T-helper 2 cell (primary cell): Measurements from ENCODE around the gene CEMP1.
"Not testable (repeated sequence)": the region's sequence is repeated elsewhere in the genome, so short reads cannot be mapped to it uniquely, and the experiment has no call there.

Source experiments
- DNase-seq, 5 experiments: peaks; one replicate each; pipeline versions ENCODE4 v3.0.0 to v3.0.0-alpha.2; 2012 to 2022
- total RNA-seq, 2 donors: gene quantifications; one replicate each; lab custom pipeline; 2026; lab: John Stamatoyannopoulos, UW

The CEMP1 gene, protein sequence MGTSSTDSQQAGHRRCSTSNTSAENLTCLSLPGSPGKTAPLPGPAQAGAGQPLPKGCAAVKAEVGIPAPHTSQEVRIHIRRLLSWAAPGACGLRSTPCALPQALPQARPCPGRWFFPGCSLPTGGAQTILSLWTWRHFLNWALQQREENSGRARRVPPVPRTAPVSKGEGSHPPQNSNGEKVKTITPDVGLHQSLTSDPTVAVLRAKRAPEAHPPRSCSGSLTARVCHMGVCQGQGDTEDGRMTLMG
- total RNA-seq, result 0.31 to 1.3 reads per million in 2 donors

DNA sequence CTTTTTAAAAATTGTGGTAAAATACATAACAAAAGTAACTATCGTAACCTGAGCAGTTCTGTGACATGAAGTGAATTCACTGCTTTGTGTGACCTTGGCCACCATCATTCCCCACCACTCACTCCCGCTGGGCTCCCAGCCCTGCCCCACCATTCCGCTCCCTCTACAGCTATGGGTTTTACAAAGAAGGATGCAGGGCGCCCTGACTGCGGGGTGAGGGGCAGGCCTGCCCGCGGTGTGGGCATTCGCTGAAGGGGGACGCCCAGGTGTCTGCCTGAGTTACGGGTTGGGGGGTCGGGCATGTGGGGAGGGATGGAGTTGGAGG, at the start of gene CEMP1:
Gene CEMP1, minus strand, starts transcription at position 38 of the 325 bp plus-strand sequence. CDS start 335 bp downstream, outside the sequence.
- DNase-seq, result peak in 1 of 5 experiments; percentile 36

DNA sequence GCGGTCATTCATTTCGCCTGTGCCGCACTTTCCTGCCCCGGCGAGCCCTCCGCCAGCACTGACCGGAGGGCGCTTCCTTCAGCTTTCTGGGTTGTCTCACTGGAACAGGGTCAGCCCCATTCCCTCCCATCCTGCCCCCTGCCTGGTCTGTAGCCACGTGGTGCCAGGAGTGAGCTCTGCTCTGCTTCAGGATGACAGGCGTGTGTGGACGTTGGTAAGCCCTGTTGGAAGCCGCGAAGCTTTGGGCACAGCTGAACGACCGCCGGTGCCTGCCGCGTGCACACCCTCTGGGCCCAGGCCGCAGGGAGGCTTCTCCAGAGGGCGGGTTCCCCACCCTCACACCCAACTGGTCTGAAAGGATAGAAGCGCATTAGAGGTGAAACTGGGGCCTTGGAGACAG, 49.6 kb upstream of the CEMP1 start:
- DNase-seq, result not testable (repeated sequence)

DNA sequence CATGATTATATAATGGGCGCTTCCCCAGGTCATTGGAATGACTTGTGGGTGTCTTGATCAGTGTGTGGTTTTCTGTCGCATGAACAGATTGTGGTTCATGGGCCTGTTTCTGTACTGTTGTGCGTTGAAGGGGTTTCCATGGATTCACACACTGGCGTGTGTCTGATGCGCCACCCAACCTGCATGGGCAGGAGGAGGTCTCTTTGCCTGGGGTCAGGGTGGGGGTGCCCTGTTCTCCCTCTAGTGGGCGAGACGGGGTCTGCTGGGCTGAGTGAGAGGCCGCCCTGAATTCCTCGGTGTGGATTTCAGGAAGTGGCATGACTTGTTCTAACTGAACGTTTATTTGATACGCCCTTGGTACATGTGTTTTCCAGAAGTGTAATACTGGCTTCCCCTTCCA, 48.9 kb upstream of the CEMP1 start:
- not testable (repeated sequence) for DNase-seq

DNA sequence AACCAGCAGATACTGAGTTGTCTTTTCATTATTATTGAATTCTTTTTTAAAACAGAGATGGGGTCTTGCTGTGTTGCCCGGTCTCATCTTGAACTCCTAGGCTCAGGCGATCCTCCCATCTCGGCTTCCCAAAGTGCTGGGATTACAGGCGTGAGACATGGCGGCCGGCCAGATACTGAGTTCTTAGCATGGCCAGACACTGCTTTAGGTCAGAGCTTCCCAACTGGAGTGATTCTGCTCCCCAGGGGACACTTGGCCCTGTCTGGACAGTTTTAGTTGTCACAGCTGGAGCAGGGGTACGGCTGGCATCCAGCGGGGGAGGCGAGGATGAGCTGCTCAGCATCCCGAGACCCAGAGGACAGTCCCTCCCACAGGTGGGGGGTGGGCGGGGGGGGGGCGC, 47.7 kb upstream of the CEMP1 start:
- DNase-seq, result not testable (repeated sequence)

DNA sequence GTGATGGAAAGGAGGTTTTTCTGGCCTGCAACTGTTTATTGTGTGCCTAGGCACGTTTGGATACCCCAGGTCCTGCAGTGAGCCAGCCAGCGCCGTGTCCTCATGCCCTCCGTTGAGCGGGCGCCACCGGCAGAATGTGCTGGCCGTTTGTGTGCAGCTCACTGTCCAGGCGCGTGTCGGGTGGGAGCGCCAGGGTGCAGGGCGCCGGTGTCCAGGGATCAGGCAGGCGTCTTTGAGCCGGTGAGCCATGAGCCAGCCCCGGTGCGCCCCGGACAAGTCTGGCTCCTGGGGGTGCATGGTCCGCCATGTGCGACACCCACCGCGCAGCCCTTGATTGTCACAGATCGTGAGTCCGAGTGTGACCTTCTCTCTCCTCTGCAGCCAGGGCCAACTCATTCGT, 45.8 kb upstream of the CEMP1 start:
- DNase-seq, result not testable (repeated sequence)

DNA sequence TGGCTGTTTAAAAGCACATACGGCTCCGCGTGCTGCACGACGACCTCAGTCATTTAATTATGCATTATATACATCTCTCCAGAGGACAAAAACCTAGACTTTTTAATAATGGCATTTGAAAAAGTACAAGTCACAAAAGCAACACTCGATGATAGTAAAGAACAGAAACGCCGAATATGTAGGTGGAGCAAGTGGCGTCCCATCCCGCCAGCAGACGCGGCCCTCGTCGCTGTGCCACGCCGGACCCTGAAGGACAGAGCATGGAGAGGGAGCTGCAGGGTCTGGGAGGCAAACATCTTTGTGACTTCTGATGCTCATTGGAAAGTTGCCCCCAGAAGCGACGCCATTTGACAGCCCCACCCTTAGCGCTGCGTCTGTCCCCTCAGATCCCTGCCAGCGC, 44.6 kb upstream of the CEMP1 start:
- DNase-seq, result not testable (repeated sequence)

DNA sequence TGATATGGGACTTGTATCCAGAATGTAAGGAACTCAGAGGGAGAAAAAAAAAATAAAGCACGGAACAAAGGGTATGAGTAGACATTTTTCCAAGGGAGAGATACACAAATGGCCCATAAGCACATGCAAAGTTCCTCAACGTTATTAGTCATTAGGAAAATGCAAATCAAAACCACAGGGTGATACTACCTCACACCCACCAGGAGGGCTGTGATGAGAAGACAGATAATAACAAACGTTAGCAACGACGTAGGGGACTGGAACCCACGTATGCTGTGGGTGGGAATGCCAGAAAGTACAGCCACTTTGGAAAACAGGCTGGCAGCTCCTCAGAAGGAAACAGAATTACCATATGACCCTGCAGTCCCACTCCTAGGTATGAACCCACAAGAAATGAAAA, 41.5 kb upstream of the CEMP1 start:
- DNase-seq, result not testable (repeated sequence)

DNA sequence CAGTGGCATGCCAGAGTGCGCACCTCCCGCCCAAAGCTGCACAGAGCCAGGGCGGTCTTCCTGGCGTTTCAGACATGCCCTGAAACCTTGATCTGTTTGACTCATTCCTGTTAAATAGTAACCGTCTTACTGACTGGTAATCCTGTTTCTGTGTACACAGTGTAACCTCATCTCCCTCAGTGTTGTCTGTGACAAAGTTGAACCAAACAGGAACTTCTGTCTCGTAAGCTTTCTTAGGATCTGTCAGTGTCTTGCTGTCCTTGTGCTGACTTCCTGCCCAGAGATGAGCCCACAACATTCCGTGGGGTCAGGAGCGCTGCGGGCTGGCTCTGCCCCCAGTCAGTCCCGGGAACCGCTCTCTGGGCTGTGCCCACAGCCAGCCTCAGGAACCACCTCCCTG, 37.4 kb upstream of the CEMP1 start:
- DNase-seq, result not testable (repeated sequence)

DNA sequence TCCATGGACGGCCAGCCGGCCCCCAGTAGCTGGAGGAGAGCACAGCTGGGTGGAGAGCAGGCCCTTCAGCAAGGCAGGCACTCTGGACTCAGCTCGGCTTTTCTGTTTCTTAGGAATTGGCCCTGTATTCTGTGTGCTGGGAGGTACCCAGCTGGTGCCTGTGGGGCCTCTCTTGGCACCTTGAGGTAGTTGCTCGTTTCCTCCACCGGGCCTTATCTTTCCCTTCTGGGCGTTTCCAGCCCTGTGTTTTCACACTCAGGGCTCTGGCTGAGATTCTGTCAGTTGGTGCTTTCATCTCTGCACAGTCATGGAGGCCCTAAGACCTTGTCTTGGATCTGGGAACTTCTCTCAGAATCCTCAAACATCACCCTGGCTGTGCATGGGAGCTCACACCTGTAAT, 36.3 kb upstream of the CEMP1 start:
- DNase-seq, result not testable (repeated sequence)

DNA sequence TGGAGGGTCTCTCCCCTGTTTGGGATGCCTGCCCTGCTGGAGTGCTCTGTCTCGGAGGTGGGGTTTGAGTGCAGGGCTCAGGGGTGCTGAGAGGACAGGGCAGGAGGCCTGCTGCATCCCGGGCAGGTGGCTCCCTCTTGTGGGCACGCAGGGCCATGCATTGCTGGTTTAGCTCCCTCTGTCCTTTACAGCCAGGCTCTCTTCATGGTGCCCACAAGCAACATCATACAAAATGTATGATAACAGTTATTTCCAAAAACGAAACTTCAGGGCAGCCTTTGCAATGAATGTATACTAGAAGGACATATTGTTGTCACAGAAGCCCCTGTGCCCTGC, 29.6 kb upstream of the CEMP1 start:
- peak in 3 of 5 experiments; percentile 46 to 52 (median 51) for DNase-seq

DNA sequence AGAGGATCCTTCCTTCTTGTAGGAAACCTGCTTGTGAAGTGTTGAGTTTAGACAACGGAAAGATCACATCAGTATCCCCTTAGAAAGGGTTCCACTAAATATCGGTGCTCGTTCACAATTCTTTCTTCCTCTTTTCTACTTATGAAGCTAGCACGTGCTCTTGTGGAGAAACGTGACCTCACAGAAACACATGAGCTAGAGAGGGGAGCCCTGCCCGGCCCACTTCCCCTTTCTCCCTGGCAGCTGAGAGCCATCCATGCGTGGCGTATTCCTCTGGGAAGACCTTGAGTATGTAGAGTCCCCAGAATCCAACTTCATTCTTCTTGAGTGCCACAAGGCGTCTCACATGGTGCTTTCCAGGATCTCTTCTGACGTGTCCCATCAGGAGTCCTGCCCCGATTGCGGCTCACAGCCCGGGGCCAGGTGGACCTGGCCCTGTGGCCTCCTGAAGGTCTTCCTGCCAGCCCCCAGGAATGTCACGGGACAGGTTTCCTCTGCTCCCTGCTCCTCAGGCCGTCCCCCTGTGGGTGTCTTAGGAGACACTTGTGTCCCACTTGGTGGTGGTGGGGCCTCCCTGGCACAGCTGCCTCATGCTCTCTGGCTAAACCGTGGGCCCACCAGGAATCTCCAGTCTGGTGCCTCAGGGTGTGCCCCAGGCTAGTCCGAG, 29.1 kb upstream of the CEMP1 start:
- DNase-seq, result not testable (repeated sequence)

DNA sequence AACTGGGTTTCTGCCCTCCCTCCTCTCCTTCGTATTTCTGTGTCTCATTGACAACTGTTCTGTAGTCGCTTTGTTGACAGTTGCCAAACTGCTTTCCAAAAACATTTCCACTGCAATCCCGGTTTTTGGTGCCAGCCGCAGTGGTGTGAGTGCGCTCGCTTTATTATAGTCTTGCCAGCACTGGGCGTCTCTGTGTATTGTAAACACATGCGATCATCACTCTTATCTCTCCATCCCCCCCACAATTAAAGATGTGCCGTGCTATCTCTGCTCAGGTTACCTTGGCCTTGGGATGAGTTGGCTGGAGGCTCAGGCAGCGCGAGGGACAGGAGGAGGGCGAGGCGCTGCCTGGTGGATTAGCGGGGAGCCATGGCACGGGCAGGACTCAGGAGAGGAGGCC, 25.9 kb upstream of the CEMP1 start:
- not testable (repeated sequence) for DNase-seq

DNA sequence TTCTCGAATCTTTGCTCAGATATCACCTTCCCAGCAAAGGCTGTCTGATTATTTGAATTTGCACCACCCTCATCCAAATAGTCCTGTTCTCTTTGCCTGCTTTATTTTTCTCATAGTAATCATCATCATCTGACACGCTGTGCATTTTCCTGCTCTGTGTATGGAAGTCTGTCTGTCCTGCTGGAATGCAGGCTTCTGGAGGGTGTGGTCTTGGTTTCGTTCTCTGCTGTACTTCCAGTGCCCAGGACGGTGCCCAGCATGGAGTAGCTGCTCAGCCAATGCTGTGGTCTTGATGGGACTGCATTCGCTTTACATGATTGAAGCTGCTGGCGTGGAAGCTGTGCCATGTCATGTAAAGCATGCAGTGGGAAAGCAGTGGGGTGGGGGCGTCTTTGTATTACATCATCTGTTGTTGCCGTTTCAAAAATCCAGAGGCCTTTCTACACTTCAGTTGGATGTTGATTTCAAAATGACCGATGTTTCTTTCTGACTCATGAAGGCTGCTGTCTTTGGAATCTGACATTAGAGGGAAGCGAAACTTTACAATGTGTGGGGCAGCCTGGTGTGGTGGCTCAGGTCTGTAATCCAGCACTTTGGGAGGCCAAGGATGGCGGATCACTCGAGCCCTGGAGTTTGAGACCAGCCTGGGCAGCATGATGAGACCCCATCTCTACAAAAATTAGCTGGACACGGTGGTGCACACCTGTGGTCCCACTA, 23.7 kb upstream of the CEMP1 start:
- not testable (repeated sequence) for DNase-seq

DNA sequence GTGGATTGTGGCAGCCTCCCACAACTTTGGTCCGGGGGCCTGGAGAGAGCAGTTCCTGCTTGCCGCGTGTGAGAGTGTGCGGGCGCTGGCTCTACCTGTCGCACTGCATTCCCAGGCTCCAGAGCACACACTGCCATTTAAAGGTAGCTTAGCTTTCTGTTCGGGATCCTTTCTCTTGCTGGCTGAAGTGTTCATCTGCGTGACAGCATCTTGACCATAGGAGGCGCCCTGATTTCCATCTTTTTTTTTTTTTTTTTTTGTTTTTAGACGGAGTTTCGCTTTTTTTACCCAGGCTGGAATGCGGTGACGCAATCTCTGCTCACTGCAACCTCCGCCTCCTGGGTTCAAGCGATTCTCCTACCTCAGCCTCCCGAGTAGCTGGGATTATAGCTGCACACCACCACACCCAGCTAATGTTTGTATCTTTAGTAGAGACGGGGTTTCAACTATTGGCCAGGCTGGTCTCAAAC, 20.2 kb upstream of the CEMP1 start:
- not testable (repeated sequence) for DNase-seq

DNA sequence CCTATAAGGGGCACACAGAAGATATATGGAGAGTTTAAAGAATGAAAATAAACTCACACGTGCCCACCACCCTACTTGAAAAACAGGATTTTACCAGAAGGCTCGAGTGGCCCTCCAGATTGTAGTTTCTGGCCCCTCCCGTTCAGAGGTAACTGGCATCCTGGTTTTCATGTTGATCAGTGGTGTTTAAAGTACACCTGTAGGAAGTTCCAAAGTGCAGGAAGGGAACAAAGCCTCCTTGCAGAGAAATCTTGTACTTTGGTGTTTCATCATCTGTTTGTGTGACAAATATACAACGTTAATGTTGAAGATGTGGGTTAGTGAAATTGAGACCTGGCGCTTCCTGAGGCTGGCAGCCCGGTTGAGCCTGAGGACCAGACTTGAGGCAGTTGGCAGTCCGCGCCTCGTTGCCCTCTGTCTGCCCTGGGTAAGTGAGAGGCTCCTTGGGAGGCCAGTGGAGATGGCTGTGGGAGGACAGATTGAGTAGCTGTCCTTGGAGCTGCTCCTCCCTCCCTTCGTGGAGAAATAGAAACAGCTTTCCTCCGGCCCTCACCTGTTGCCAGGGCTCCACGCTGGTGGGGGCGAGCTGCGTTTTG, 19.2 kb upstream of the CEMP1 start:
- not testable (repeated sequence) for DNase-seq

DNA sequence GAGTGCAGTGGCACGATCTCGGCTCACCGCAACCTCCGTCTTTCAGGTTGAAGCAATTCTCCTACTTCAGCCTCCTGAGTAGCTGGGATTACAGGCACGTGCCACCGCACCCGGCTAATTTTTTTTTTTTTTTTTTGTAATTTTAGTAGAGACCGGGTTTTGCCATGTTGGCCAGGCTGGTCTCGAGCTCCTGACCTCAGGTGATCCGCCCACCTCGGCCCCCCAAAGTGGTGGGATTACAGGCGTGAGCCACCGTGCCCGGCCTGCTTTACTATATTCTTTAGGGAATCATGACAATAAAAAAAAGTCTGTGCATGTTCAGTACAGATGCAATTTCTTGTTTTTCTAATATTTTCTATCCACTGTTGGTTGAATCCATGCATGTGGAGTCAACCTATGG, 12.6 kb upstream of the CEMP1 start:
- DNase-seq, result not testable (repeated sequence)

DNA sequence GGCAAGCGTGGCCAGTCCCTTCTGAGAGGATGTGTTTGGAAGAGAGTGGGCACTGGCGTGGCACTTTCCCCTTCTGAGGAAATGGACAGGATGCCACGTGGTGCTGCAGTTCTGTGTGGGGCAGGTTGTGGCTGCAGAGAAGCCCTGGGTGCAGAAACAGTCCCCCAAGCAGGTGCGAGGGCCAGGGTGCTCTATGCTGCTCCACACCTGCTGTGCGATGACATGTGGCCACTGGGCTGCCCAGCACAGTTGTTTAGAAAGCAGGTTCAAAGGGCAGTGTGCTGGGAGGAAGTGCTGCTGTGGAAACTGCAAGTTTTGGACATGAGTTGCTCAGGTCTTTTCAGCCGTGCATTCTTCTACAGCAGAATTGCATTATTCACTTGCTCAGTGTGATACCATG, 10.2 kb upstream of the CEMP1 start:
- not testable (repeated sequence) for DNase-seq

DNA sequence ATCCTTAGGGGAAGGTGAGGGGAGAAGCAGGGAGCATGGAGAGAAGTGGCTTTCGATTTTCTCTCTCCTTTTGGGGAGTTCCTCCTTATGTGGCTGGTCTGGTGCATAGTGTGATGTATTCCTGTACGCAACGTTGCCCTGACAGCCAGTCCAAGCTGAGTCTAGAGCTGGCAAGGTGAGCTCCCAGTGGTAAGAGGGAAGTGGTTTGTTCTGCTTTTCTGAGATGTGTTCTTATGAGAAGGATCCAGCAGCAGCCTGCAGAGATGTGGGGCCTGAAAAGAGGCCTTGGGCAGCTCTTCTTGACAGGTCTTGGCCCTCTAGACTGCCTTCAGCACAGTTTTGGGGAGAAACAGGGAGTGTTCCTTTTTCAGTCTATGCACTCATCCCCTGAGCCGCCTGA, 9.7 kb upstream of the CEMP1 start:
- not testable (repeated sequence) for DNase-seq

DNA sequence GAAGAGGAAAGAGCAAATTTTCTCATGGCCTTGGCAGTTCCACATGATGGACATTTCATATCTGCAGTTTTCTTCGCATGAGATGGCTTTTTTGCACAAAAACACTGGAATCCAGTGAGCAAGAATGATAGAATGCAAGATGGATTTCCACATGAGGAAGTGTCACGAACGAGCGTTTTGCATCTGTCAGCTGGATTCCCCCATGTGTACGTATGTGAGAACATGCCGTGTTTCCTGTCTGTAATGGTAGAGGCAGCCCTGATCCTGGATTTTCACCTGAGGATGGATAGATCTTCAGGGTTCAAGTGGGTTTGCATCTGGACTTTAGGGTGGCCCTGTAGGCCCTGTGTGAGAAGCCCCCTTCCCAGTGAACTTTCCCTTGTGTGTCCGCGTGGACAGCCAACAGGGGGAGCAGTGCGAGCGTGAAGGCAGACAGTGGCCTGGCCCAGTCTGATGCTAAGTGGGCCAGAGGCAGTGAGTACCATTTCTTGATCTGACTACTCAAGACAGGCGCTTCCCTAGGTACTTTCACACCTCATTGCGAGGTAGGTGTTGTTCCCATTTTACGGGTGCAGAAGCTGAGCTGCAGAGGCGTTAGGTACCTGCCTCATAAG, 8.7 kb upstream of the CEMP1 start:
- DNase-seq, result not testable (repeated sequence)

DNA sequence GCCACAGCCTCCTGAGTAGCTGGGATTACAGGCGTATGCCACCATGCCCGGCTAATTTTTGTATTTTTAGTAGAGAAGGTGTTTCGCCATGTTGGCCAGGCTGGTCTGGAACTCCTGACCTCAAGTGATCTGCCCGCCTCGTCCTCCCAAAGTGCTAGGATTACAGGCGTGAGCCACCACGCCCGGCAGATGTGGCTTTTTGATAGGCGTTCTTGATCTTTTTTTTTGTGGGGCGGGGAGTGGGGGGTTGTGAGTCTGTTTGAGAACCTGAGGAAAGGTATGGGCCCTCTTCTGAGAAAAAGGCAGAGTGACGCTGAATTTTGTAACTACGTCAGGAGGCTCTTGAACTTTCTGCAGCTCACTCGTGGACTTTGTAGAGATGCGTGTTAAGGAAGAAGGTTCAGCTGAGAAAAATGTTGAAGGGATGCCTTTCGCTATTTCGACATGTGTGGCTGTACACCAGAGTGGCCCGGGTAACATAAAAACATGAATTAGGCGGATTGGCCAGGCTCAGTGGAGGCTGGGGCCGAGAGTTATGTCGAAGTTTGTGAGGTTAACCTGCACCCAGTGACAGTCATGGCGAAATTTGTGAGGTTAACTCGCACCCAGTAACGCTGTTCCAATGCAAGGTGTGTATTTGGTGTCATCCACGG, 8.1 kb upstream of the CEMP1 start:
- not testable (repeated sequence) for DNase-seq

DNA sequence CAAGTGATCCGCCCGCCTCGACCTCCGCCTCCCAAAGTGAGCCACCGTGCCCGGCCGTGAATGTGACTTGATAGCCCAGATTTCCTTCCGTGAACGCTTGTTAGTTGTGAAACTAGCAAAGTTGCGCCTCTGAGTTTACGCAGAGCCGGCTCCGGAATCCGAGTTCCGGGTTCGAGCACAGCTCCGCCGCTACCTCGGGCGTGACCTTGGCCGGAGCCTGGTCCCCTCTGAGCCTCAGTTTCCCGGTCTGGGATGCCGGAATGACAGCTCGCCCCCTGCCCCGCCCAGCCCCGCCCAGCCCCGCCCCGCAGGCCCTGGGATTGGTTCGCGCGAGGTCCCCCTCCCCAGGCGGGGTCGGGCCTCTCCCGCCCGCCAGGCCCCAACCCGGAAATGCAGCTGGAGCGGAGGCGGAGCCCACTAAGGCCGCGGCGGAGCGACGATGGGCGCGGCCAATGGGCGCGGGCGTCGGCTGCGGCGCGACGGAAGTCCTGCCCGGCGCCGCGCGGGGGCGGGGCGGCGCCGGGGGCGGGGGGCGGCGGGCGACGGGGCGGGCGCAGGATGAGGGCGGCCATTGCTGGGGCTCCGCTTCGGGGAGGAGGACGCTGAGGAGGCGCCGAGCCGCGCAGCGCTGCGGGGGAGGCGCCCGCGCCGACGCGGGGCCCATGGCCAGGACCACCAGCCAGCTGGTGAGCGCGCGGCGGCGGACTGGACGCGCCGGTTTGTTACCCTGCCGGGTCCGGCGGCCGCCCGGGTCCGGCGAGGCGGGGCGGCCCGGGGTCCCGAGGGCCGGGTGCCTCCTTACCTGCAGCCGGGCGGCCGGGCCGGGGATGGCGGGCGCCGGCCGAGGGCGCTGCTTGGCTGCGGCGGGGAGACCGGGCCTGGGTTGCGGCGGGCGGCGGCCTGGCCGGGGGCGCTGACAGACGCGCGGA, 6.5 kb upstream of the CEMP1 start, which contains the start of gene PDPK1:
Gene PDPK1, plus strand, starts transcription at position 571 of the 929 bp plus-strand sequence. Its CDS starts 92 bp downstream, at position 663.
- DNase-seq, result peak; percentile 87 to 98 (median 91)
